Naive thymus-derived CD8-positive, alpha-beta T cell (primary cell): Measurements from ENCODE around the gene WDR64. TPM values are rescaled to one million over a fixed set of nuclear protein-coding genes. Genes with fewer than 3 reads are reported as not detected.
A peak's percentile ranks its signal among the peaks of the same experiment; 100 is the strongest.
"Not testable (repeated sequence)": the region's sequence is repeated elsewhere in the genome, so short reads cannot be mapped to it uniquely, and the experiment has no call there.

ENCODE experiments used
- ATAC-seq, 2 donors: fragments of 150-1000 bp; cut with Tn5 transposase in 1 of 2; sonication (Bioruptor Pico), chemical (Tn5 transposase) in 1 of 2; 1 replicate in 1 of 2; 2 replicates in 1 of 2; pipeline ENCODE4 v1.10.0; 2021; ENCODE audit warnings: mild to moderate bottlenecking in 2 of 2, moderate library complexity in 2 of 2
- POLR2A ChIA-PET: fragments of 350-600 bp; sonication (Branson Sonifier 250); formaldehyde crosslinking; loops from one replicate; lab custom pipeline; 2021; ENCODE audit warnings: antibody characterized with exemption; lab: Charles Lee
- DNase-seq, 10 donors: peaks; one replicate each; pipeline versions ENCODE4 v3.0.0 to v3.0.0-alpha.2; 2020 to 2022
- H3K27ac Mint-ChIP-seq, 10 donors: one replicate each; pipeline ENCODE4 v1.8.0; 2020 to 2022; ENCODE audit warnings: mild to moderate bottlenecking in 10 of 10, mixed read lengths in 10 of 10, moderate library complexity in 4 of 10, inconsistent platforms in 1 of 10
- H3K27me3 Mint-ChIP-seq, 5 donors: one replicate each; pipeline ENCODE4 v1.8.0; 2021 to 2022; ENCODE audit warnings: mixed read lengths in 5 of 5
- H3K36me3 Mint-ChIP-seq, 3 donors: one replicate each; pipeline ENCODE4 v1.8.0; 2020 to 2022; ENCODE audit warnings: mixed read lengths in 3 of 3, mild to moderate bottlenecking in 2 of 3, inconsistent platforms in 1 of 3
- H3K4me1 Mint-ChIP-seq, 4 donors: one replicate each; pipeline ENCODE4 v1.8.0; 2021 to 2022; ENCODE audit warnings: mixed read lengths in 4 of 4
- H3K4me3 Mint-ChIP-seq, 10 donors: one replicate each; pipeline ENCODE4 v1.8.0; 2020 to 2022; ENCODE audit warnings: mild to moderate bottlenecking in 10 of 10, mixed read lengths in 10 of 10, moderate library complexity in 6 of 10, inconsistent platforms in 1 of 10
- H3K9me3 Mint-ChIP-seq, 9 donors: one replicate each; pipeline ENCODE4 v1.8.0; 2020 to 2022; ENCODE audit warnings: mixed read lengths in 9 of 9, mild to moderate bottlenecking in 3 of 9, inconsistent platforms in 1 of 9, moderate library complexity in 1 of 9
- polyA plus RNA-seq, 3 donors: library from polyadenylated mRNA; unstranded; fragments of 300-500 nt; fragmentation: Illumina TruSeq; gene quantifications; one replicate each; pipeline ENCODE4 v1.2.3, GENCODE V29; 2021
- total RNA-seq, 8 experiments: library from RNA in 2 of 8; stranded (reverse) in 2 of 8; gene quantifications; one replicate each; pipeline ENCODE4 v1.2.3 and lab custom pipeline; 2021 to 2026

Gene WDR64
- total and polyA plus RNA-seq, 5 experiments from 2014 or later: 0.28 to 0.69 (median 0.49) TPM; not detected in 2

- H3K9me3 Mint-ChIP-seq: no peaks in the 10 kb centered on the region
- H3K4me3 Mint-ChIP-seq: no peak overlapping the region
- POLR2A ChIA-PET: no interaction called here
- no peaks in the 10 kb centered on the region for H3K36me3 Mint-ChIP-seq
- H3K27ac Mint-ChIP-seq: peak overlapping the region in 1 of 10 donors; percentile 62
- no peak for ATAC-seq
- peaks cover 0 to 2% (median 0%) of the 10 kb centered on the region in 5 donors for H3K27me3 Mint-ChIP-seq
- H3K4me1 Mint-ChIP-seq: no peaks in the 10 kb centered on the region
- DNase-seq: no peak
Measured at GRCh38 chr1:241800640-241801039, 148.6 kb downstream of the WDR64 start.

DNA sequence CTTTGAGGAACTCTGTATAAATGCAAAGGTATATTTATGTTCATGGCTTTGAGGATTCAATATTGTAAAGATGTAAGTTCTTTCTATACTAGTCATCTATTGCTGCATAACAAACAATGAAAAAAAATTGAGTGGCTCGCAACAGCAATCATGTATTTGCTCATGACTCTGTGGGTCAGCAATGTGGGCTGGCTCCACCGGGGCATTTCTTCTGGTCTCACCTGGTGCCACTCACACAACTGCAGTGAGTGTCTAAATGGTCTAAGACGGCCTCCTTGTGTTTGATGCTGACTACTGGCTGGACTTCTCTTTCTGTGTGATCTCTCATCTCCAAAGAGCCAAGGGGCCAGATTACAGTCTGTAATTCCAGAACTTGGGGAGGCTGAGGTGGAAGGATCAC lies 150.8 kb downstream of the WDR64 start:
- DNase-seq (no peak), ATAC-seq (no peak)
- POLR2A ChIA-PET: no interaction called here
- Mint-ChIP-seq H3K9me3 (no peaks in the 10 kb centered on the region), H3K4me1 (peaks cover 0 to 2% (median 0%) of the 10 kb centered on the region in 4 donors), H3K4me3 (no peak overlapping the region), H3K27me3 (peaks cover 0 to 2% (median 0%) of the 10 kb centered on the region in 5 donors), H3K36me3 (no peaks in the 10 kb centered on the region), H3K27ac (no peak overlapping the region)

DNA sequence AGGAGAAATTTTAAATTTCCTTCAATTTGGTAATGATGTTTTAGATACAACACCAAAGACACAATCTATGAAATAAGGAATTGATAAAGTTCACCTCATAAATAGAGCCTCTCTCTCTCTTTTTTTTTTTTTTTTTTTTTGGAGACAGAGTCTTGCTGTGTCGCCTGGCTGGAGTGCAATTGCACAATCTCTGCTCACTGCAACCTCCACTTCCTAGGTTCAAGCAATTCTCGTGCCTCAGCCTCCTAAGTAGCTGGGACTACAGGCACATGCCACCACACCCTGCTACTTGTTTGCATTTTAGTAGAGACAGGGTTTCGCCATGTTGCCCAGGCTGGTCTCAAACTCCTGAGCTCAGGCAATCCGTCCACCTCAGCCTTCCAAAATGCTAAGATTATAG lies 152.6 kb downstream of the WDR64 start:
- H3K9me3 Mint-ChIP-seq, ATAC-seq, H3K36me3 Mint-ChIP-seq, POLR2A ChIA-PET, DNase-seq, H3K4me3 Mint-ChIP-seq, H3K4me1 Mint-ChIP-seq, H3K27me3 Mint-ChIP-seq, H3K27ac Mint-ChIP-seq: not testable (repeated sequence)

- no peaks in the 10 kb centered on the region for H3K9me3 Mint-ChIP-seq
- DNase-seq: no peak
- peaks cover 0 to 3% (median 0%) of the 10 kb centered on the region in 5 donors for H3K27me3 Mint-ChIP-seq
- POLR2A ChIA-PET: no interaction called here
- H3K4me3 Mint-ChIP-seq: no peak overlapping the region
- peaks cover 0 to 2% (median 0%) of the 10 kb centered on the region in 4 donors for H3K4me1 Mint-ChIP-seq
- no peak overlapping the region for H3K27ac Mint-ChIP-seq
- H3K36me3 Mint-ChIP-seq: no peaks in the 10 kb centered on the region
- no peak for ATAC-seq
Measured at GRCh38 chr1:241808265-241808664, 156.2 kb downstream of the WDR64 start.

DNA sequence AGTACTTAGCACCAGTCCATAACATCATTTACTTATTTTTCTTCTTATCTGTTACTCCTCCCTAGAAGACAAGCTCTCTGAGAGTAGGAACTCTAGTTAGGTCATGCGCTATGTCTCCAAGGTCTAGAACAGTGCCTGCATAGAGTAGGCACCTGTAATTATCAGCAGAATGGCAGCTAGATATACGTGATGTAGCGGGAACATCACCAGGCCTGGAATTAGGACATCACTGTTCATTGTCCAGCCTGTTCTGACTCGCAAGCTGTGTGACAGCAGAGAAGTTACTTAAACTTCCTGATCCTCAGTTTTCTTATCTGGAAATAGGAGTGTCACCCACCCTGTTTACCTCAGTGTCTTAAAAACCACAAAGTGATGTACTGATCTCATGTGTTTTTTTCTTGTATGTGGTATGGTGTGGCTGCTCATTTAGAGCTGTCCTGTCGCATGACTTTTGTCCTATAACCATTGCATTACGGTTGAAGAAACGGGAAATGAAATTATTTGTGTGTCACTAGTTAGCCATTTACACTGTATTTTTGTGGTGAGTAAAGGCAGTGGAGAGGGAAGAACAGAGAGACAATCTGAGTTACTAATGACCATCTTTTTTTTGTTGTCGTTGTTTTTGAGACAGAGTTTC lies 158.8 kb downstream of the WDR64 start:
- POLR2A ChIA-PET: no interaction called here
- H3K27ac Mint-ChIP-seq: no peak overlapping the region
- H3K4me3 Mint-ChIP-seq: no peak overlapping the region
- ATAC-seq (no peak), DNase-seq (no peak)
- no peaks in the 10 kb centered on the region for H3K9me3 Mint-ChIP-seq
- H3K27me3 Mint-ChIP-seq: peaks cover 0 to 4% (median 2%) of the 10 kb centered on the region in 5 donors
- H3K36me3 Mint-ChIP-seq: no peaks in the 10 kb centered on the region
- H3K4me1 Mint-ChIP-seq: peaks cover 0 to 2% (median 0%) of the 10 kb centered on the region in 4 donors

- Mint-ChIP-seq H3K9me3 (no peaks in the 10 kb centered on the region), H3K27me3 (peaks cover 0 to 5% (median 2%) of the 10 kb centered on the region in 5 donors), H3K27ac (no peak overlapping the region), H3K4me3 (no peak overlapping the region), H3K36me3 (no peaks in the 10 kb centered on the region), H3K4me1 (no peaks in the 10 kb centered on the region)
- DNase-seq (no peak), ATAC-seq (no peak)
- POLR2A ChIA-PET: no interaction called here
Measured at GRCh38 chr1:241813768-241814320, 161.8 kb downstream of the WDR64 start.

DNA sequence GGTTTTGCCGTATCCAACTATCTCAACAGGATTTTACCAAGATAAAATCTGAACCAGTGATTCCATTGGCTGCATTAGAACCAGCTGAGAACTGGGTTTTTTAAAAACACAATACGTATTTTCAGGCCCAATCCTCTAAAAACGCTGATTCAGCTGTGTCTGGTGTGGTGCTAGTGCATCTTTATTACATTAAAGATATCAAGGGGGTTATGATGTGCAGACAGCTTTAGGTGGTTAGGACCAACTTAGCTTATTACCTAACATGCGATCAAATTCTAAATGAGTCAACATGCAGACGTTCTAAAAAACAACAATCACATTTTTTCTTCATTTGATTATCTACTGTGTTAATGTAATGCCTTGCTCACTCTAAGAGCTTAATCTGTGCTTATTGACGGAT lies 163.9 kb downstream of the WDR64 start:
- Mint-ChIP-seq H3K4me3 (no peak overlapping the region), H3K27me3 (peaks cover 0 to 4% (median 2%) of the 10 kb centered on the region in 5 donors), H3K9me3 (no peaks in the 10 kb centered on the region), H3K4me1 (no peaks in the 10 kb centered on the region), H3K36me3 (no peaks in the 10 kb centered on the region), H3K27ac (no peak overlapping the region)
- ATAC-seq (no peak), DNase-seq (no peak)
- POLR2A ChIA-PET: no interaction called here

- no peak overlapping the region for H3K27ac Mint-ChIP-seq
- H3K36me3 Mint-ChIP-seq: no peaks in the 10 kb centered on the region
- ATAC-seq (no peak), DNase-seq (no peak)
- peaks cover 0 to 4% (median 2%) of the 10 kb centered on the region in 5 donors for H3K27me3 Mint-ChIP-seq
- H3K4me3 Mint-ChIP-seq: no peak overlapping the region
- POLR2A ChIA-PET: interaction anchor here (1.2 kb wide), 1 partner anchor 177 kb away, joined by 3 read pairs; the partner anchor contains the start of genes CHML and OPN3
- H3K4me1 Mint-ChIP-seq: peaks cover 0 to 2% (median 0%) of the 10 kb centered on the region in 4 donors
- no peaks in the 10 kb centered on the region for H3K9me3 Mint-ChIP-seq
Measured at GRCh38 chr1:241817331-241817792, 165.3 kb downstream of the WDR64 start.

DNA sequence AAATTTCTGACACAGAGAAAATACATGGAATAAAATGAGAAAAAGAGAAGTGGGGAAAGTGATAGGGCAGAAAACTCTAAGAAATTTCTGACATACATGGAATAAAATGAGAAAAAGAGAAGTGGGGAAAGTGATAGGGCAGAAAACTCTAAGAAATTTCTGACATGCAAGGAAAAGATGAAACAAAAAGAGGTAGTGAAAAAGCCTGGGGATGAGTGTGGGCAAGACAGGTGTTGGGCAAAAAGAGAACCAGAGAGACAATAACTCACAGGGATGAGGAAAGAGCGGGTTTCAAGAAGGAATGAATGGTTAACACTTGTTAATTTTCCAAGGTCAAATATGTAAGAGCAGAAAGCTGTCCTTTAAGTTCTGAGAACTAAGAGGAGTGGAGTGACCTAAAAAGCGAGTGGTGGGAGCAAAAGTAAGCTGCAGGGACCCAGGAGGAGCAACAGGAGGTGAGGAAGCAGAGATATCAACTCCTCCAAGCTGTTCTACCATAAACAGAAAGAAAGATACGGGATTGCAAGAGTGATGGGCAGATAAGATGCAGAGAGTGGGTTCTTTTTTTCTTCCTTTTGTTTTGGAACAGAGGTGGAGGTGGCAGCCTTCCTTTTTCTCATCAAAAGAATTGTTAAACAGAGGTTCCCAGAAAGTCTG lies 166.0 kb downstream of the WDR64 start:
- ATAC-seq (no peak), DNase-seq (no peak)
- POLR2A ChIA-PET: interaction anchor here (1.2 kb wide), 1 partner anchor 178 kb away, joined by 3 read pairs; the partner anchor contains the start of genes CHML and OPN3
- Mint-ChIP-seq H3K27me3 (peaks cover 0 to 4% (median 0%) of the 10 kb centered on the region in 5 donors), H3K4me3 (no peak overlapping the region), H3K4me1 (peaks cover 0 to 2% (median 0%) of the 10 kb centered on the region in 4 donors), H3K36me3 (no peaks in the 10 kb centered on the region), H3K27ac (no peak overlapping the region), H3K9me3 (no peaks in the 10 kb centered on the region)

DNA sequence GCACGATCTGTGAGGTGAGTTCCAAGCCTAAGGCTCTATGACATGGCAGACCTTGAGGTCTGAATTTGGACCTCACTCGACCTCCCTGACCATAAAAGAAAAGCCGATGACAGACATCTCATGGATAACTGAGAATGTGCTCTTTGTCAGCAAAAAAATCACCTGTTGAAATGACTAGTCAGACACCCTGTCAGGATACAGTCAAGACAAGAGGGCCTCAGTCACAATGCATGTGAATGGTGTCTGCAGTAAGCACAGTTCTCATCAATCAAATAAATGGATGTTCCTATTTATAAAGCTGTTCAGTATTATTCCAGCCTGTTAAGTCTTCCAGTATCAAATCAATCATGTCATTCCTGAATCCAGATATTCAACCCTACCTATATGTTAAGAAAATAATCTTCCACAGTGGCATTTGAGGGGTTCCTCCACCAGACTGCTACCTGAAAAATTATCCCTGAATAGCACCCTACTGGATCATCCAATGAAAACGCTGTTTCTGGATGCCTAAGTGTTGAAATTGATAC lies 167.3 kb downstream of the WDR64 start:
- Mint-ChIP-seq H3K4me3 (no peak overlapping the region), H3K4me1 (peaks cover 0 to 2% (median 0%) of the 10 kb centered on the region in 4 donors), H3K36me3 (no peaks in the 10 kb centered on the region), H3K27me3 (peaks cover 0 to 9% (median 0%) of the 10 kb centered on the region in 5 donors), H3K27ac (no peak overlapping the region), H3K9me3 (no peaks in the 10 kb centered on the region)
- DNase-seq (no peak), ATAC-seq (no peak)
- POLR2A ChIA-PET: no interaction called here

DNA sequence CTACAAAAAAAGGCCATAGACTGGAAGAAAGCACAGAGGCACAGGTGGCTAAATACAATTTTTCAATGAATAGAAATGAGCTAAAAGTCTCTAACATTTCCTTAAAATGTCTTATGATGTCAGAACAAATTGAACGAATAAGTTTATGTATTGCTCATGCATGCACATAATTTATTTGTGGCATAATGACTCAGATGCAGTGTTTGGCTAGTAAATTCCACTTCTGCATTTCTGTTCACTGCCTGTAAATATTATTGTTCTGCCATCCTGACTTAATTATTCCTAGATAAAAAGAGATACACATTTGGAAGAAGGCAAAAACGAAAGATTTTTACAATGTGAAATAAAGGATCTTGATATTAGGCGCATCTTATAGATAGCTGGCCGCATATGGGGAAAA lies 169.3 kb downstream of the WDR64 start:
- POLR2A ChIA-PET: no interaction called here
- no peak overlapping the region for H3K4me3 Mint-ChIP-seq
- H3K9me3 Mint-ChIP-seq: no peaks in the 10 kb centered on the region
- DNase-seq: no peak
- no peak for ATAC-seq
- H3K27ac Mint-ChIP-seq: no peak overlapping the region
- peaks cover 0 to 6% (median 0%) of the 10 kb centered on the region in 5 donors for H3K27me3 Mint-ChIP-seq
- peaks cover 0 to 2% (median under 1%) of the 10 kb centered on the region in 4 donors for H3K4me1 Mint-ChIP-seq
- no peaks in the 10 kb centered on the region for H3K36me3 Mint-ChIP-seq

DNA sequence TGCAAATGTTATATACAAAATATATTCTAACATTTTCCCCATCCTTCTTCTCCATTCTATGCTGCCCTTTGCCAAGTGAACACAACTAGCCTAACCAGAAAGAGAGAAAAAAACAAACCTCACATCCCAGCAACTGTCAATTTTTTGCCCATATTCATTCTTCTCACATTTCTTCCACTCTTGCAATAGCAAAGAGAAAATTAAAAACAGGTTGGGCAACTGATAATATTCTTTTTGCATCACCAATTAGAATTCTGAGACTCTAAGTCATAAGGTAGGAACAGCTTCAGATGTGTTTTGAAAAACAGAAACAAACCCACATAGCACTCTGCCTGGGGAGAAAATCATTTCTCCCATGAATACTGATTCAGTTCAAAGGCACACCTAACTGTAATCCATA lies 170.8 kb downstream of the WDR64 start:
- DNase-seq: no peak
- Mint-ChIP-seq H3K27me3 (peaks cover 0 to 6% (median 0%) of the 10 kb centered on the region in 5 donors), H3K9me3 (no peaks in the 10 kb centered on the region), H3K36me3 (no peaks in the 10 kb centered on the region), H3K4me1 (peaks cover 0 to 2% (median under 1%) of the 10 kb centered on the region in 4 donors), H3K4me3 (no peak overlapping the region), H3K27ac (no peak overlapping the region)
- no peak for ATAC-seq
- POLR2A ChIA-PET: no interaction called here

DNA sequence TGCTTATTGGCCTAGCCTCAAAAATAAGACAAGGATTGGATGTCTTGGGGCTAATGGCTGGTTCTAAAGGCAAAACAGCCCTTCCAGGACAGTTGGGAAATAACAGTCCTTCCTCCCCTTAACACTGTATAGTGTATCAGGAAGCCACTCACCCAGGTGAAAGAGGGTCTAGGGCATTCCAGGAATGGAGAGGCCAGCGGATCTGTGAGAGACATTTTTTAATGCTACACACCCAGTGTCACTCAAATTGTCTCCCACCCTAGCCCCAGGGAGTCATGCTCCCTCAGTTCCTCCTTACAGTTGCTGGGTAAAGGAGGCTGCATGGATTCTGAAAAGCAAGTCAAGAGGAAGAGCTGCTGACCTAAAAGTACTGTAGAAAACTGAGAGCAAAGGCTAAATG lies 171.8 kb downstream of the WDR64 start:
- ATAC-seq (no peak), DNase-seq (no peak)
- POLR2A ChIA-PET: no interaction called here
- Mint-ChIP-seq H3K36me3 (no peaks in the 10 kb centered on the region), H3K4me3 (no peak overlapping the region), H3K9me3 (no peaks in the 10 kb centered on the region), H3K27ac (no peak overlapping the region), H3K27me3 (peaks cover 0 to 6% (median 0%) of the 10 kb centered on the region in 5 donors), H3K4me1 (peaks cover 0 to 2% (median under 1%) of the 10 kb centered on the region in 4 donors)
